ENCODE results near the gene DARS1. TPM values are rescaled to one million over a fixed set of nuclear protein-coding genes. Genes with fewer than 3 reads are reported as not detected.

Gene DARS1
- total and polyA plus RNA-seq, 8 donors: 39.1 to 244 (median 62.1) TPM

GRCh38 chr2:136027112-136027511 lies 41.7 kb upstream of the DARS1 start:
- Histone ChIP-seq H3K4me1 (peaks cover 0 to 11% (median 5%) of the 10 kb centered on the region in 4 donors), H3K9me3 (no peaks in the 10 kb centered on the region), H3K4me3 (no peak overlapping the region), H3K27me3 (no peaks in the 10 kb centered on the region), H3K27ac (no peak overlapping the region), H3K36me3 (no peaks in the 10 kb centered on the region)
- no peak for DNase-seq
- intact Hi-C loops (cut with DNase I; ENCODE audit: low total_unique reads): no loop called here
- 77 to 88% (median 84%) methylated on average over 7 of the region's 7 CpGs for WGBS, 5 donors
- no peak for TF ChIP-seq POLR2A (IDR thresholded peaks at IDR 0.05)

- WGBS, 5 donors: 36 to 57% (median 38%) methylated on average over 32 to 43 of the region's 43 CpGs
- Histone ChIP-seq H3K27ac (no peak overlapping the region), H3K9me3 (no peaks in the 10 kb centered on the region), H3K4me3 (peak overlapping the region in 2 of 4 donors; percentile 9 to 10), H3K4me1 (peaks cover 0 to 11% (median 5%) of the 10 kb centered on the region in 4 donors), H3K27me3 (no peaks in the 10 kb centered on the region), H3K36me3 (no peaks in the 10 kb centered on the region)
- intact Hi-C loops (cut with DNase I; ENCODE audit: low total_unique reads): no loop called here
- DNase-seq: peak; percentile 77 to 95
- TF ChIP-seq POLR2A (IDR thresholded peaks at IDR 0.05) (no peak), POLR2AphosphoS5 (IDR thresholded peaks at IDR 0.05) (no peak), EP300 (IDR thresholded peaks at IDR 0.05) (no peak), CTCF (IDR thresholded peaks at IDR 0.05) (no peak)
Measured at GRCh38 chr2:136025057-136025973, 39.9 kb upstream of the DARS1 start.

GRCh38 chr2:136024616-136025015 lies 39.2 kb upstream of the DARS1 start:
- H3K4me3 ChIP-seq: no peak overlapping the region
- H3K36me3 ChIP-seq: no peaks in the 10 kb centered on the region
- intact Hi-C loops (cut with DNase I; ENCODE audit: low total_unique reads): no loop called here
- no peak for DNase-seq
- WGBS, 5 donors: 96 to 100% (median 98%) methylated on average over 3 of the region's 3 CpGs
- TF ChIP-seq POLR2A (IDR thresholded peaks at IDR 0.05) (no peak), EP300 (IDR thresholded peaks at IDR 0.05) (no peak), POLR2AphosphoS5 (IDR thresholded peaks at IDR 0.05) (no peak), CTCF (IDR thresholded peaks at IDR 0.05) (no peak)
- H3K27ac ChIP-seq: no peak overlapping the region
- no peaks in the 10 kb centered on the region for H3K9me3 ChIP-seq
- H3K27me3 ChIP-seq: no peaks in the 10 kb centered on the region
- peaks cover 0 to 11% (median 5%) of the 10 kb centered on the region in 4 donors for H3K4me1 ChIP-seq

GRCh38 chr2:136024185-136024584 lies 38.8 kb upstream of the DARS1 start:
- WGBS, 5 donors: 93 to 99% (median 97%) methylated on average over 6 of the region's 6 CpGs
- intact Hi-C loops (cut with DNase I; ENCODE audit: low total_unique reads): no loop called here
- no peak overlapping the region for H3K27ac ChIP-seq

More at GRCh38 chr2:136024185-136024584, 38.8 kb upstream of the DARS1 start:
- TF ChIP-seq CTCF (IDR thresholded peaks at IDR 0.05) (no peak), POLR2A (IDR thresholded peaks at IDR 0.05) (no peak), EP300 (IDR thresholded peaks at IDR 0.05) (no peak), POLR2AphosphoS5 (IDR thresholded peaks at IDR 0.05) (no peak)
- Histone ChIP-seq H3K4me1 (peaks cover 0 to 11% (median 5%) of the 10 kb centered on the region in 4 donors), H3K36me3 (no peaks in the 10 kb centered on the region), H3K27me3 (no peaks in the 10 kb centered on the region), H3K4me3 (no peak overlapping the region), H3K9me3 (no peaks in the 10 kb centered on the region)
- DNase-seq: no peak
